WTC11 (cell line): ENCODE data around the gene PRKN. TPM values are rescaled to one million over a fixed set of nuclear protein-coding genes. Genes with fewer than 3 reads are reported as not detected.

Experiments
- ATAC-seq: fragments of 200-7000 bp; cut with Tn5 transposase; 2 replicates; pipeline ENCODE4 v1.10.0; 2021; ENCODE audit warnings: mild to moderate bottlenecking, moderate library complexity
- CTCF ChIA-PET: fragments of 300-600 bp; sonication (Branson Sonifier 250); formaldehyde crosslinking; loops from one replicate; lab custom pipeline; 2021; ENCODE audit warnings: antibody characterized with exemption; lab: Charles Lee
- POLR2A ChIA-PET: fragments of 350-600 bp; sonication (Branson Sonifier 250); formaldehyde crosslinking; loops from one replicate; lab custom pipeline; 2021; ENCODE audit warnings: antibody characterized with exemption; lab: Charles Lee
- DNase-seq: peaks from one replicate; pipeline ENCODE4 v3.0.0; 2021; ENCODE audit warnings: low spot score
- H3K27ac Mint-ChIP-seq: 2 replicates; pipeline ENCODE4 v1.8.0; 2021; ENCODE audit warnings: mixed read lengths
- H3K27me3 Mint-ChIP-seq: 2 replicates; pipeline ENCODE4 v1.8.0; 2021; ENCODE audit warnings: low read depth, mild to moderate bottlenecking, moderate library complexity, mixed read lengths
- H3K36me3 Mint-ChIP-seq: 2 replicates; pipeline ENCODE4 v1.8.0; 2021; ENCODE audit warnings: mixed read lengths
- H3K4me1 Mint-ChIP-seq: 2 replicates; pipeline ENCODE4 v1.8.0; 2022; ENCODE audit warnings: mixed read lengths
- H3K4me3 Mint-ChIP-seq: 2 replicates; pipeline ENCODE4 v1.8.0; 2021; ENCODE audit warnings: mild to moderate bottlenecking, moderate library complexity, mixed read lengths
- H3K9me3 Mint-ChIP-seq: 2 replicates; pipeline ENCODE4 v1.8.0; 2021; ENCODE audit warnings: mixed read lengths
- CBFB ChIP-seq: sonication (generic); formaldehyde crosslinking; IDR thresholded peaks from 2 replicates; pipeline ENCODE4 v1.8.1; 2022; ENCODE audit warnings: mild to moderate bottlenecking, low read depth, missing genetic modification reagents
- IRF2 ChIP-seq: sonication (generic); formaldehyde crosslinking; IDR thresholded peaks from 2 replicates; pipeline ENCODE4 v1.8.0; 2022; ENCODE audit warnings: low read depth, missing genetic modification reagents, borderline replicate concordance
- MXD4 ChIP-seq: fragments of 250-450 bp; sonication (Bioruptor Pico); IDR thresholded peaks from 2 replicates; pipeline ENCODE4 v1.8.0; 2021; ENCODE audit warnings: mild to moderate bottlenecking, moderate library complexity, borderline replicate concordance
- NFATC4 ChIP-seq: fragments of 250-450 bp; sonication (Bioruptor Pico); IDR thresholded peaks from 2 replicates; pipeline ENCODE4 v1.9.0; 2021; ENCODE audit warnings: mild to moderate bottlenecking
- NFYB ChIP-seq: sonication (generic); formaldehyde crosslinking; conservative IDR thresholded peaks from 2 replicates; pipeline ENCODE4 v1.8.0; 2022; ENCODE audit warnings: low read depth, missing genetic modification reagents
- SMAD4 ChIP-seq: sonication (generic); formaldehyde crosslinking; IDR thresholded peaks from 2 replicates; pipeline ENCODE4 v1.8.0; 2022; ENCODE audit warnings: mild to moderate bottlenecking, missing genetic modification reagents
- ZBTB21 ChIP-seq: sonication (generic); formaldehyde crosslinking; IDR thresholded peaks from 2 replicates; pipeline ENCODE4 v1.8.1; 2023; ENCODE audit warnings: mild to moderate bottlenecking, missing genetic modification reagents, borderline replicate concordance
- ZNF263 ChIP-seq: sonication (generic); formaldehyde crosslinking; IDR thresholded peaks from 2 replicates; pipeline ENCODE4 v1.8.1; 2022; ENCODE audit warnings: low read depth, mild to moderate bottlenecking, moderate library complexity, missing genetic modification reagents
- ZNF317 ChIP-seq: sonication (generic); formaldehyde crosslinking; IDR thresholded peaks from 2 replicates; pipeline ENCODE4 v1.8.1; 2023; ENCODE audit warnings: low read depth, mild to moderate bottlenecking, moderate library complexity, missing genetic modification reagents, borderline replicate concordance
- total RNA-seq: library from RNA; stranded (reverse); gene quantifications from 3 replicates; pipeline ENCODE4 v1.2.3, GENCODE V29; 2021
- TF ChIP-seq, protein P1 (sequence below): sonication (generic); formaldehyde crosslinking; IDR thresholded peaks from 2 replicates; pipeline ENCODE4 v1.8.1; 2022; ENCODE audit warnings: low read depth, mild to moderate bottlenecking, moderate library complexity, missing genetic modification reagents, borderline replicate concordance
- TF ChIP-seq, protein P2 (sequence below): fragments of 250-450 bp; sonication (Bioruptor Pico); conservative IDR thresholded peaks from 2 replicates; pipeline ENCODE4 v1.9.0; 2021; ENCODE audit warnings: mild to moderate bottlenecking
- TF ChIP-seq, protein P3 (sequence below): sonication (generic); formaldehyde crosslinking; IDR thresholded peaks from 2 replicates; pipeline ENCODE4 v1.8.1; 2022; ENCODE audit warnings: missing genetic modification reagents, borderline replicate concordance
- TF ChIP-seq, protein P4 (sequence below): sonication (generic); formaldehyde crosslinking; IDR thresholded peaks from 2 replicates; pipeline ENCODE4 v1.8.0; 2022; ENCODE audit warnings: mild to moderate bottlenecking, missing genetic modification reagents
- TF ChIP-seq, protein P5 (sequence below): sonication (generic); formaldehyde crosslinking; IDR thresholded peaks from 2 replicates; pipeline ENCODE4 v1.8.1; 2023; ENCODE audit warnings: mild to moderate bottlenecking, missing genetic modification reagents, borderline replicate concordance
- TF ChIP-seq, protein P6 (sequence below): fragments of 250-450 bp; sonication (Bioruptor Pico); IDR thresholded peaks from 2 replicates; pipeline ENCODE4 v1.8.0; 2021; ENCODE audit warnings: mild to moderate bottlenecking
- TF ChIP-seq, protein P7 (sequence below): sonication (generic); formaldehyde crosslinking; conservative IDR thresholded peaks from 2 replicates; pipeline ENCODE4 v1.8.1; 2022; ENCODE audit warnings: mild to moderate bottlenecking, missing genetic modification reagents
- TF ChIP-seq, protein P8 (sequence below): sonication (generic); formaldehyde crosslinking; IDR thresholded peaks from 2 replicates; pipeline ENCODE4 v1.8.1; 2022; ENCODE audit warnings: mild to moderate bottlenecking, missing genetic modification reagents, moderate library complexity, borderline replicate concordance
- TF ChIP-seq, protein P9 (sequence below): sonication (generic); formaldehyde crosslinking; IDR thresholded peaks from 2 replicates; pipeline ENCODE4 v1.8.1; 2022; ENCODE audit warnings: mild to moderate bottlenecking, moderate library complexity, missing genetic modification reagents
- TF ChIP-seq, protein P10 (sequence below): sonication (generic); formaldehyde crosslinking; IDR thresholded peaks from 2 replicates; pipeline ENCODE4 v1.8.0; 2023; ENCODE audit warnings: missing genetic modification reagents

Gene PRKN
- total RNA-seq, 1 experiment from 2014 or later: 0.59 TPM

DNA sequence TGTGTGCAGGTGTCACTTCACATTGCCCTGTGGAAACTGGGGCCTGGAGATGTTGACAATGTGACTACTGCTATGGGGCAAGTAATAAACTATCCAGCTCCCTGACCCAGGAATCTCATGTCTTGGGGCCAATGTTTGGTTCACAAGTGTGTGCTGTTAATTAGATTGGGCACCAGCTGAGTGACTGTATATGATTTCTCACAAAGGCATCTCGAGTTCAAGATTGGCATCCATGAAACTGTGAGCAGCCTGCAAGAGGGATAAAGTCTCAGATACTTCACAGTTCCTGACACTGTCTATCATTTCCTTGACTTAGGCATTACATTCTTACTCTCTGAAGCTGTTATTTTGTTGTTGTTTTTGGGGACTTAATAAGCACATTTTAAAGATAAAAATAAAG is 264.0 kb downstream of the PRKN start:
- POLR2A ChIA-PET: no interaction called here

More for the DNA sequence above, 264.0 kb downstream of the PRKN start:
- no peak for DNase-seq
- no peak for ATAC-seq
- Mint-ChIP-seq H3K27me3 (peaks cover 11% of the 10 kb centered on the region), H3K4me1 (no peaks in the 10 kb centered on the region), H3K4me3 (no peak overlapping the region), H3K9me3 (peaks cover 12% of the 10 kb centered on the region), H3K36me3 (peaks cover 4% of the 10 kb centered on the region; the same call in 1 of the 2 replicates), H3K27ac (no peak overlapping the region)
- CTCF ChIA-PET: no interaction called here
- TF ChIP-seq ZNF317 (CRISPR knock-in tag): no peak
- TF ChIP-seq, protein P1, sequence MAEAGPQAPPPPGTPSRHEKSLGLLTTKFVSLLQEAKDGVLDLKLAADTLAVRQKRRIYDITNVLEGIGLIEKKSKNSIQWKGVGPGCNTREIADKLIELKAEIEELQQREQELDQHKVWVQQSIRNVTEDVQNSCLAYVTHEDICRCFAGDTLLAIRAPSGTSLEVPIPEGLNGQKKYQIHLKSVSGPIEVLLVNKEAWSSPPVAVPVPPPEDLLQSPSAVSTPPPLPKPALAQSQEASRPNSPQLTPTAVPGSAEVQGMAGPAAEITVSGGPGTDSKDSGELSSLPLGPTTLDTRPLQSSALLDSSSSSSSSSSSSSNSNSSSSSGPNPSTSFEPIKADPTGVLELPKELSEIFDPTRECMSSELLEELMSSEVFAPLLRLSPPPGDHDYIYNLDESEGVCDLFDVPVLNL (CRISPR knock-in tag): no peak
- no peak for TF ChIP-seq IRF2 (CRISPR knock-in tag)
- TF ChIP-seq, protein P2, sequence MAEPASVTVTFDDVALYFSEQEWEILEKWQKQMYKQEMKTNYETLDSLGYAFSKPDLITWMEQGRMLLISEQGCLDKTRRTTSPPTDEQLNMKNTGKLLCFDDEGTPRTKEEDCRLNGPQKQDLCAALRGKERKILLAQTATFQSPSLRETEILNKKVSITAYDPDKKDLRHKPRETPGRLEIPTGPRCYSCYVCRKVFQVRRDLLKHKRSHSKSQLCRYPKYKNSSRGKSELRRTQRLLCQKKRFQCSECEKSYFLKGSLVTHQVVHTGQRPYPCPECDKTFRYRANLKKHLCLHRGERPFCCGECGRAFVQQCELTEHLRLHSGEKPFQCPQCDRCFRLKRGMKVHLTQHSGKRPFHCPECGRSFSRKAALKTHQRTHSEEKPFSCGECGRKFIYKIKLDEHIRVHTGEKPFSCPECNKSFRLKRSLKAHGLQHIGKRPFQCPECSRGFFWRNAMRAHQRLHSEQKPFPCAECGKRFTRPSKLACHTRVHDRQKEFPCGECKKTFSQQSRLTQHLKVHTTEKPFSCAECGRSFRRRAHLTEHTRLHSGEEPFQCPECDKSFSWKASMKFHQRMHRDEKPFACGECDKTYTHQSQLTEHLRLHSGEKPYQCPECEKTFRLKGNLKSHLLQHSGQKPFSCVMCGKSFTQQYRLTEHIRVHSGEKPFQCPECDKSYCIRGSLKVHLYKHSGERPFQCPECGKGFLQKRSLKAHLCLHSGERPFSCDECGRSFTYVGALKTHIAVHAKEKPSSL (CRISPR knock-in tag): no peak
- TF ChIP-seq, protein P3, sequence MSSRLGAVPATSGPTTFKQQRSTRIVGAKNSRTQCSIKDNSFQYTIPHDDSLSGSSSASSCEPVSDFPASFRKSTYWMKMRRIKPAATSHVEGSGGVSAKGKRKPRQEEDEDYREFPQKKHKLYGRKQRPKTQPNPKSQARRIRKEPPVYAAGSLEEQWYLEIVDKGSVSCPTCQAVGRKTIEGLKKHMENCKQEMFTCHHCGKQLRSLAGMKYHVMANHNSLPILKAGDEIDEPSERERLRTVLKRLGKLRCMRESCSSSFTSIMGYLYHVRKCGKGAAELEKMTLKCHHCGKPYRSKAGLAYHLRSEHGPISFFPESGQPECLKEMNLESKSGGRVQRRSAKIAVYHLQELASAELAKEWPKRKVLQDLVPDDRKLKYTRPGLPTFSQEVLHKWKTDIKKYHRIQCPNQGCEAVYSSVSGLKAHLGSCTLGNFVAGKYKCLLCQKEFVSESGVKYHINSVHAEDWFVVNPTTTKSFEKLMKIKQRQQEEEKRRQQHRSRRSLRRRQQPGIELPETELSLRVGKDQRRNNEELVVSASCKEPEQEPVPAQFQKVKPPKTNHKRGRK (CRISPR knock-in tag): no peak
- no peak for TF ChIP-seq SMAD4 (CRISPR knock-in tag)
- TF ChIP-seq, protein P4, sequence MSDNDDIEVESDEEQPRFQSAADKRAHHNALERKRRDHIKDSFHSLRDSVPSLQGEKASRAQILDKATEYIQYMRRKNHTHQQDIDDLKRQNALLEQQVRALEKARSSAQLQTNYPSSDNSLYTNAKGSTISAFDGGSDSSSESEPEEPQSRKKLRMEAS (CRISPR knock-in tag): no peak
- no peak for TF ChIP-seq CBFB (CRISPR knock-in tag)
- no peak for TF ChIP-seq NFATC4 (CRISPR knock-in tag)
- TF ChIP-seq, protein P5, sequence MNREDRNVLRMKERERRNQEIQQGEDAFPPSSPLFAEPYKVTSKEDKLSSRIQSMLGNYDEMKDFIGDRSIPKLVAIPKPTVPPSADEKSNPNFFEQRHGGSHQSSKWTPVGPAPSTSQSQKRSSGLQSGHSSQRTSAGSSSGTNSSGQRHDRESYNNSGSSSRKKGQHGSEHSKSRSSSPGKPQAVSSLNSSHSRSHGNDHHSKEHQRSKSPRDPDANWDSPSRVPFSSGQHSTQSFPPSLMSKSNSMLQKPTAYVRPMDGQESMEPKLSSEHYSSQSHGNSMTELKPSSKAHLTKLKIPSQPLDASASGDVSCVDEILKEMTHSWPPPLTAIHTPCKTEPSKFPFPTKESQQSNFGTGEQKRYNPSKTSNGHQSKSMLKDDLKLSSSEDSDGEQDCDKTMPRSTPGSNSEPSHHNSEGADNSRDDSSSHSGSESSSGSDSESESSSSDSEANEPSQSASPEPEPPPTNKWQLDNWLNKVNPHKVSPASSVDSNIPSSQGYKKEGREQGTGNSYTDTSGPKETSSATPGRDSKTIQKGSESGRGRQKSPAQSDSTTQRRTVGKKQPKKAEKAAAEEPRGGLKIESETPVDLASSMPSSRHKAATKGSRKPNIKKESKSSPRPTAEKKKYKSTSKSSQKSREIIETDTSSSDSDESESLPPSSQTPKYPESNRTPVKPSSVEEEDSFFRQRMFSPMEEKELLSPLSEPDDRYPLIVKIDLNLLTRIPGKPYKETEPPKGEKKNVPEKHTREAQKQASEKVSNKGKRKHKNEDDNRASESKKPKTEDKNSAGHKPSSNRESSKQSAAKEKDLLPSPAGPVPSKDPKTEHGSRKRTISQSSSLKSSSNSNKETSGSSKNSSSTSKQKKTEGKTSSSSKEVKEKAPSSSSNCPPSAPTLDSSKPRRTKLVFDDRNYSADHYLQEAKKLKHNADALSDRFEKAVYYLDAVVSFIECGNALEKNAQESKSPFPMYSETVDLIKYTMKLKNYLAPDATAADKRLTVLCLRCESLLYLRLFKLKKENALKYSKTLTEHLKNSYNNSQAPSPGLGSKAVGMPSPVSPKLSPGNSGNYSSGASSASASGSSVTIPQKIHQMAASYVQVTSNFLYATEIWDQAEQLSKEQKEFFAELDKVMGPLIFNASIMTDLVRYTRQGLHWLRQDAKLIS (CRISPR knock-in tag): no peak
- TF ChIP-seq, protein P6, sequence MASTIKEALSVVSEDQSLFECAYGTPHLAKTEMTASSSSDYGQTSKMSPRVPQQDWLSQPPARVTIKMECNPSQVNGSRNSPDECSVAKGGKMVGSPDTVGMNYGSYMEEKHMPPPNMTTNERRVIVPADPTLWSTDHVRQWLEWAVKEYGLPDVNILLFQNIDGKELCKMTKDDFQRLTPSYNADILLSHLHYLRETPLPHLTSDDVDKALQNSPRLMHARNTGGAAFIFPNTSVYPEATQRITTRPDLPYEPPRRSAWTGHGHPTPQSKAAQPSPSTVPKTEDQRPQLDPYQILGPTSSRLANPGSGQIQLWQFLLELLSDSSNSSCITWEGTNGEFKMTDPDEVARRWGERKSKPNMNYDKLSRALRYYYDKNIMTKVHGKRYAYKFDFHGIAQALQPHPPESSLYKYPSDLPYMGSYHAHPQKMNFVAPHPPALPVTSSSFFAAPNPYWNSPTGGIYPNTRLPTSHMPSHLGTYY (CRISPR knock-in tag): no peak
- TF ChIP-seq MXD4 (CRISPR knock-in tag): no peak
- TF ChIP-seq, protein P7, sequence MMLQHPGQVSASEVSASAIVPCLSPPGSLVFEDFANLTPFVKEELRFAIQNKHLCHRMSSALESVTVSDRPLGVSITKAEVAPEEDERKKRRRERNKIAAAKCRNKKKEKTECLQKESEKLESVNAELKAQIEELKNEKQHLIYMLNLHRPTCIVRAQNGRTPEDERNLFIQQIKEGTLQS (CRISPR knock-in tag): no peak
- TF ChIP-seq, protein P8, sequence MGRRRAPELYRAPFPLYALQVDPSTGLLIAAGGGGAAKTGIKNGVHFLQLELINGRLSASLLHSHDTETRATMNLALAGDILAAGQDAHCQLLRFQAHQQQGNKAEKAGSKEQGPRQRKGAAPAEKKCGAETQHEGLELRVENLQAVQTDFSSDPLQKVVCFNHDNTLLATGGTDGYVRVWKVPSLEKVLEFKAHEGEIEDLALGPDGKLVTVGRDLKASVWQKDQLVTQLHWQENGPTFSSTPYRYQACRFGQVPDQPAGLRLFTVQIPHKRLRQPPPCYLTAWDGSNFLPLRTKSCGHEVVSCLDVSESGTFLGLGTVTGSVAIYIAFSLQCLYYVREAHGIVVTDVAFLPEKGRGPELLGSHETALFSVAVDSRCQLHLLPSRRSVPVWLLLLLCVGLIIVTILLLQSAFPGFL (CRISPR knock-in tag): no peak
- TF ChIP-seq ZNF263 (CRISPR knock-in tag): no peak
- no peak for TF ChIP-seq NFYB (CRISPR knock-in tag)
- TF ChIP-seq, protein P9, sequence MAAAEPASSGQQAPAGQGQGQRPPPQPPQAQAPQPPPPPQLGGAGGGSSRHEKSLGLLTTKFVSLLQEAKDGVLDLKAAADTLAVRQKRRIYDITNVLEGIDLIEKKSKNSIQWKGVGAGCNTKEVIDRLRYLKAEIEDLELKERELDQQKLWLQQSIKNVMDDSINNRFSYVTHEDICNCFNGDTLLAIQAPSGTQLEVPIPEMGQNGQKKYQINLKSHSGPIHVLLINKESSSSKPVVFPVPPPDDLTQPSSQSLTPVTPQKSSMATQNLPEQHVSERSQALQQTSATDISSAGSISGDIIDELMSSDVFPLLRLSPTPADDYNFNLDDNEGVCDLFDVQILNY (CRISPR knock-in tag): no peak
- TF ChIP-seq ZBTB21 (CRISPR knock-in tag): no peak
- TF ChIP-seq, protein P10, sequence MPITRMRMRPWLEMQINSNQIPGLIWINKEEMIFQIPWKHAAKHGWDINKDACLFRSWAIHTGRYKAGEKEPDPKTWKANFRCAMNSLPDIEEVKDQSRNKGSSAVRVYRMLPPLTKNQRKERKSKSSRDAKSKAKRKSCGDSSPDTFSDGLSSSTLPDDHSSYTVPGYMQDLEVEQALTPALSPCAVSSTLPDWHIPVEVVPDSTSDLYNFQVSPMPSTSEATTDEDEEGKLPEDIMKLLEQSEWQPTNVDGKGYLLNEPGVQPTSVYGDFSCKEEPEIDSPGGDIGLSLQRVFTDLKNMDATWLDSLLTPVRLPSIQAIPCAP (CRISPR knock-in tag): no peak
